IMR-90 (cell line): Measurements from ENCODE around the gene CHMP6. TPM values are rescaled to one million over a fixed set of nuclear protein-coding genes. Genes with fewer than 3 reads are reported as not detected.

Experiments used
- ATAC-seq: fragments of 200-7000 bp; cut with Tn5 transposase; 2 replicates; pipeline ENCODE4 v1.9.1; 2020; ENCODE audit warnings: low read depth, mild to moderate bottlenecking, moderate library complexity
- BruUV-seq: library from RNA; stranded (reverse); fragments of 400-500 nt; replicated peaks from 2 replicates; lab custom pipeline; 2021; lab: Mats Ljungman, UMichigan
- CTCF ChIA-PET: fragments of 300-600 bp; formaldehyde crosslinking; extraction: SDS; loops from one replicate; lab custom pipeline; 2021; ENCODE audit warnings: antibody characterized with exemption; lab: Yijun Ruan, JAX
- POLR2A ChIA-PET: fragments of 300-600 bp; sonication (Branson Sonifier 250); formaldehyde crosslinking; loops from one replicate; lab custom pipeline; 2022; ENCODE audit warnings: antibody characterized with exemption; ENCODE audit not compliant: unreplicated experiment; lab: Charles Lee
- DNase-seq: peaks from one replicate; pipeline ENCODE4 v3.0.0; 2013
- H2AFZ ChIP-seq: replicated peaks from 2 replicates; pipeline ENCODE3; 2013; ENCODE audit warnings: low read length, mild to moderate bottlenecking; ENCODE audit not compliant: poor library complexity
- H2AK5ac ChIP-seq: 2 replicates; pipeline ENCODE4 v1.6.1; 2013; ENCODE audit warnings: low read depth, low read length, inconsistent platforms
- H2AK9ac ChIP-seq: replicated peaks from 2 replicates; pipeline ENCODE3; 2013; ENCODE audit warnings: mild to moderate bottlenecking, low read depth, low read length, moderate library complexity; ENCODE audit not compliant: poor library complexity
- H2BK120ac ChIP-seq: 2 replicates; pipeline ENCODE4 v1.6.1; 2013; ENCODE audit warnings: low read depth, low read length, inconsistent platforms
- H2BK15ac ChIP-seq: 3 replicates; pipeline ENCODE4 v1.6.1; 2013; ENCODE audit warnings: low read depth, low read length, inconsistent platforms
- H2BK20ac ChIP-seq: 2 replicates; pipeline ENCODE4 v1.6.1; 2013; ENCODE audit warnings: low read depth, mild to moderate bottlenecking, inconsistent platforms, low read length, moderate library complexity
- H2BK5ac ChIP-seq: 2 replicates; pipeline ENCODE4 v1.6.1; 2013; ENCODE audit warnings: mild to moderate bottlenecking, low read depth, low read length, inconsistent platforms; ENCODE audit not compliant: poor library complexity, severe bottlenecking
- H3K14ac ChIP-seq: replicated peaks from 2 replicates; pipeline ENCODE4 v1.6.1; 2013; ENCODE audit warnings: low read depth, low read length, inconsistent platforms
- H3K18ac ChIP-seq: 2 replicates; pipeline ENCODE4 v1.6.1; 2013; ENCODE audit warnings: low read depth, low read length, control low read depth
- H3K23ac ChIP-seq: 2 replicates; pipeline ENCODE4 v1.6.1; 2013; ENCODE audit warnings: low read depth, low read length, inconsistent platforms
- H3K27ac ChIP-seq: 2 replicates; pipeline ENCODE4 v1.5.1; 2013; ENCODE audit warnings: mild to moderate bottlenecking, control low read depth, low read length; ENCODE audit not compliant: insufficient read depth
- H3K27me3 ChIP-seq: 2 replicates; pipeline ENCODE4 v1.6.1; 2013; ENCODE audit warnings: low read length; ENCODE audit not compliant: control insufficient read depth, insufficient read depth
- H3K36me3 ChIP-seq: 2 replicates; pipeline ENCODE4 v1.6.1; 2013; ENCODE audit warnings: low read length, mixed read lengths; ENCODE audit not compliant: control insufficient read depth, insufficient read depth
- H3K4ac ChIP-seq: 2 replicates; pipeline ENCODE4 v1.6.1; 2013; ENCODE audit warnings: low read depth, low read length, inconsistent platforms
- H3K4me1 ChIP-seq: 2 replicates; pipeline ENCODE4 v1.6.1; 2013; ENCODE audit warnings: low read length, mixed read lengths; ENCODE audit not compliant: control insufficient read depth, insufficient read depth
- H3K4me2 ChIP-seq: 2 replicates; pipeline ENCODE4 v1.6.1; 2013; ENCODE audit warnings: low read depth, mild to moderate bottlenecking, control low read depth, low read length, moderate library complexity
- H3K4me3 ChIP-seq: 2 replicates; pipeline ENCODE4 v1.5.1; 2013; ENCODE audit warnings: low read depth, mild to moderate bottlenecking, control low read depth, low read length, moderate library complexity; ENCODE audit not compliant: insufficient read depth
- H3K56ac ChIP-seq: 2 replicates; pipeline ENCODE4 v1.6.1; 2013; ENCODE audit warnings: low read length, inconsistent platforms; ENCODE audit not compliant: insufficient read depth; ENCODE audit errors: extremely low read depth
- H3K79me1 ChIP-seq, 2 experiments: 2 replicates each; pipeline ENCODE4 v1.6.1; 2013; ENCODE audit warnings: low read length in 2 of 2, inconsistent platforms in 1 of 2, low read depth in 1 of 2
- H3K9ac ChIP-seq: 2 replicates; pipeline ENCODE4 v1.6.1; 2013; ENCODE audit warnings: low read depth, low read length, control low read depth
- H3K9me1 ChIP-seq: 2 replicates; pipeline ENCODE4 v1.6.1; 2013; ENCODE audit warnings: low read length, inconsistent platforms; ENCODE audit not compliant: insufficient read depth
- H3K9me3 ChIP-seq: 2 replicates; pipeline ENCODE4 v1.6.1; 2013; ENCODE audit warnings: low read length; ENCODE audit not compliant: control insufficient read depth, insufficient read depth
- H4K20me1 ChIP-seq: 2 replicates; pipeline ENCODE4 v1.6.1; 2013; ENCODE audit warnings: low read length, inconsistent platforms; ENCODE audit not compliant: insufficient read depth
- H4K5ac ChIP-seq: 2 replicates; pipeline ENCODE4 v1.6.1; 2013; ENCODE audit warnings: mild to moderate bottlenecking, low read depth, low read length, control low read depth
- H4K8ac ChIP-seq, 2 experiments: 2 replicates each; pipeline ENCODE4 v1.6.1; 2013; ENCODE audit warnings: low read depth in 2 of 2, low read length in 2 of 2, control low read depth in 1 of 2, inconsistent platforms in 1 of 2
- H4K91ac ChIP-seq: 2 replicates; pipeline ENCODE4 v1.6.1; 2013; ENCODE audit warnings: low read depth, low read length, inconsistent platforms; ENCODE audit not compliant: insufficient read depth
- CEBPB ChIP-seq: IDR thresholded peaks from 2 replicates; pipeline ENCODE4 v1.6.1; 2012; ENCODE audit warnings: low read depth, low read length, improper control_type of control experiment
- MXI1 ChIP-seq: IDR thresholded peaks from 2 replicates; pipeline ENCODE4 v1.6.1; 2012; ENCODE audit warnings: low read depth, mild to moderate bottlenecking, low read length, moderate library complexity, borderline replicate concordance
- RFX5 ChIP-seq: IDR thresholded peaks from 2 replicates; pipeline ENCODE4 v1.8.0; 2012; ENCODE audit warnings: low read depth, mild to moderate bottlenecking, low read length, moderate library complexity
- USF2 ChIP-seq: fragments of 150-350 bp; IDR thresholded peaks from 2 replicates; pipeline ENCODE4 v1.6.1; 2017; ENCODE audit warnings: mild to moderate bottlenecking, antibody characterized with exemption, low read length, low read depth
- WGBS, 2 experiments: methylation state at CpG; one replicate each; pipeline versions ENCODE4 v1.1.5 to v1.1.7; 2013; ENCODE audit warnings: missing lambda C conversion rate in 2 of 2; ENCODE audit not compliant: insufficient read length in 1 of 2; ENCODE audit errors: extremely low coverage in 2 of 2; 5-methylcytosine and 5-hydroxymethylcytosine counted together
- dilution Hi-C: fragments of 300-500 bp; cut with HindIII; formaldehyde crosslinking; loops from one replicate; pipeline ENCODE4 v1.14.3; 2018; ENCODE audit warnings: low sequenced_read_pairs; ENCODE audit not compliant: unreplicated experiment
- in situ Hi-C: fragments of 300-500 bp; cut with MboI; formaldehyde crosslinking; loops from 3 replicates; pipeline ENCODE4 v1.14.3; 2019; ENCODE audit warnings: low sequenced_read_pairs, inconsistent platforms, mixed read lengths
- intact Hi-C: fragments of 100-400 bp; cut with micrococcal nuclease; formaldehyde crosslinking; loops from 2 replicates; pipeline ENCODE4 v1.10.0; 2022
- polyA plus RNA-seq, 3 experiments: library from polyadenylated mRNA; depleted of rRNA; stranded (reverse); fragments of >200 nt; gene quantifications; 2 replicates each; pipeline ENCODE4 v1.2.3, GENCODE V29; 2012; ENCODE audit warnings: low replicate concordance in 1 of 3
- total RNA-seq: library from RNA; depleted of rRNA; stranded (reverse); fragments of >200 nt; gene quantifications from 2 replicates; pipeline ENCODE4 v1.2.3, GENCODE V29; 2012

Gene CHMP6
- total and polyA plus RNA-seq, 2 of the 4 experiments (the other 2 are of a cell fraction): 5.0 to 40.3 TPM

- WGBS, 2 experiments: 89% methylated on average over 8 of the region's 17 CpGs; no CpG with 5 or more reads in 1 of the 2 experiments
- no peak overlapping the region for H3K23ac ChIP-seq
- no peak overlapping the region for H3K9ac ChIP-seq
- no TSS peak for BruUV-seq
- no peak overlapping the region for H3K4me3 ChIP-seq
- peaks cover 7 to 62% of the 10 kb centered on the region in 2 experiments for H3K79me1 ChIP-seq
- no peak overlapping the region for H4K5ac ChIP-seq
- H4K91ac ChIP-seq: no peak overlapping the region
- H4K8ac ChIP-seq: no peak overlapping the region
- no peak overlapping the region for H3K18ac ChIP-seq
- no peak overlapping the region for H3K27ac ChIP-seq
- H3K56ac ChIP-seq: no peak overlapping the region
- DNase-seq (no peak), ATAC-seq (no peak)
- H3K9me1 ChIP-seq: peaks cover 16% of the 10 kb centered on the region
- no peak overlapping the region for H2BK5ac ChIP-seq
- no peak overlapping the region for H3K4me2 ChIP-seq
- H3K14ac ChIP-seq: no peak overlapping the region
- H3K4ac ChIP-seq: no peak overlapping the region; the same call in 1 of the 2 replicates
- H3K36me3 ChIP-seq: no peaks in the 10 kb centered on the region
- in situ Hi-C loops (no loop called here), intact Hi-C loops (no loop called here), dilution Hi-C loops (no loop called here)
- no peak overlapping the region for H2BK15ac ChIP-seq
- peak overlapping the region; percentile 42 for H2AK9ac ChIP-seq
- no peak for TF ChIP-seq CEBPB
- no peak for TF ChIP-seq USF2
- no peak for TF ChIP-seq RFX5
- TF ChIP-seq MXI1: no peak
- ChIA-PET CTCF (no interaction called here), POLR2A (no interaction called here)
- no peaks in the 10 kb centered on the region for H3K27me3 ChIP-seq
- 0 out of 2 replicates have a peak overlapping the region, but pooled peaks have one; percentile 38 for H2AK5ac ChIP-seq
- peaks cover 34% of the 10 kb centered on the region for H4K20me1 ChIP-seq
- H3K9me3 ChIP-seq: no peaks in the 10 kb centered on the region
- no peak overlapping the region for H2BK120ac ChIP-seq
- H2BK20ac ChIP-seq: no peak overlapping the region
- H2AFZ ChIP-seq: peak overlapping the region; percentile 43
- H3K4me1 ChIP-seq: peaks cover 16% of the 10 kb centered on the region
Measured at GRCh38 chr17:81046132-81046769, 54.6 kb downstream of the CHMP6 start.
